Common myeloid progenitor, CD34-positive (primary cell): ENCODE measurements around the gene CDH4.

Experiments
- CTCF ChIA-PET: fragments of 350-600 bp; sonication (Branson Sonifier 250); formaldehyde crosslinking; loops from one replicate; lab custom pipeline; 2021; ENCODE audit warnings: antibody characterized with exemption; lab: Charles Lee
- POLR2A ChIA-PET: fragments of 350-600 bp; sonication (Branson Sonifier 250); formaldehyde crosslinking; loops from one replicate; lab custom pipeline; 2021; ENCODE audit warnings: antibody characterized with exemption; lab: Charles Lee
- DNase-seq, 3 donors: peaks; one replicate each; pipeline versions ENCODE4 v3.0.0 to v3.0.0-alpha.2; 2013
- H3K27ac ChIP-seq, 2 experiments: 1 replicate in 1 of 2; 2 replicates in 1 of 2; pipeline ENCODE4 v1.7.0; 2013; ENCODE audit warnings: inconsistent platforms in 2 of 2, low read length in 2 of 2, mild to moderate bottlenecking in 2 of 2, low read depth in 1 of 2, moderate library complexity in 1 of 2; ENCODE audit not compliant: severe bottlenecking in 2 of 2, insufficient read depth in 1 of 2, poor library complexity in 1 of 2
- H3K27me3 ChIP-seq, 5 experiments: replicated peaks in 2 of 5; 1 replicate in 3 of 5; 2 replicates in 2 of 5; pipeline versions ENCODE4 v1.6.1 to v1.7.0; 2013; ENCODE audit warnings: low read length in 4 of 5, mild to moderate bottlenecking in 2 of 5, moderate library complexity in 2 of 5, inconsistent platforms in 1 of 5; ENCODE audit not compliant: insufficient read depth in 5 of 5, control insufficient read depth in 4 of 5
- H3K36me3 ChIP-seq, 4 experiments: 1 replicate in 2 of 4; 2 replicates in 2 of 4; pipeline versions ENCODE4 v1.6.1 to v1.7.0; 2013; ENCODE audit warnings: low read length in 3 of 4, control low read depth in 1 of 4, mild to moderate bottlenecking in 1 of 4; ENCODE audit not compliant: control insufficient read depth in 4 of 4, insufficient read depth in 4 of 4
- H3K4me1 ChIP-seq, 4 experiments: 1 replicate in 3 of 4; 2 replicates in 1 of 4; pipeline versions ENCODE4 v1.6.1 to v1.7.1; 2013; ENCODE audit warnings: low read length in 3 of 4, mild to moderate bottlenecking in 3 of 4, control low read depth in 1 of 4, inconsistent platforms in 1 of 4, moderate library complexity in 1 of 4; ENCODE audit not compliant: control insufficient read depth in 4 of 4, insufficient read depth in 4 of 4; ENCODE audit errors: control extremely low read depth in 1 of 4
- H3K4me3 ChIP-seq, 7 experiments: 1 replicate in 4 of 7; 2 replicates in 3 of 7; pipeline versions ENCODE4 v1.5.1 to v1.7.0; 2013; ENCODE audit warnings: mild to moderate bottlenecking in 7 of 7, low read length in 6 of 7, moderate library complexity in 6 of 7, inconsistent platforms in 2 of 7, low read depth in 2 of 7, control low read depth in 1 of 7; ENCODE audit not compliant: insufficient read depth in 4 of 7, control insufficient read depth in 1 of 7; ENCODE audit errors: extremely low read depth in 1 of 7
- H3K9me3 ChIP-seq, 5 experiments: 1 replicate in 4 of 5; 2 replicates in 1 of 5; pipeline versions ENCODE4 v1.6.1 to v1.7.1; 2013; ENCODE audit warnings: low read length in 4 of 5, mild to moderate bottlenecking in 2 of 5, inconsistent platforms in 1 of 5, low read depth in 1 of 5, moderate library complexity in 1 of 5; ENCODE audit not compliant: control insufficient read depth in 4 of 5, insufficient read depth in 2 of 5; ENCODE audit errors: control extremely low read depth in 1 of 5
- WGBS: methylation state at CpG from one replicate; pipeline ENCODE4 v1.1.5; 2013; ENCODE audit not compliant: insufficient coverage; 5-methylcytosine and 5-hydroxymethylcytosine counted together

Gene CDH4

DNA sequence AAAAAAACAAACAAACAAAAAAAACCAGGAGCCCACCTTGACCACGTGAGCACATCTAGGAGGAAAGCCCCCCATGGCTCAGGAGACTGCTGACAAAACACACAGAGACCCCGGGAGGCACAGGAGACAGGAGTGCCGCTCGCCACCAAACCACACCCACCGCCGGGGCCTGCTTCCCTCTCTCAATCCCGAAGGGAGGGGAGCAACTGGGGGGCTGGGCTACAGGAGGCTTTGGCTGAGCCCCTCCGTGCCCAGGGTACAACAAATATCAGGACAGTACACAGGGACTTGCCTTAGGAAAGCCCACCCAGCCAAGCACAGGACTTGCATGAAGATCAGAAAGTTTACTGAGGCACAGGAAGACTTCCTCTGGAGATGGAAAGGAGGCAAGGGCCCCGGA, 711.1 kb downstream of the CDH4 start:
- H3K4me3 ChIP-seq, result no peak overlapping the region
- 80% methylated on average over 9 of the region's 9 CpGs for WGBS
- ChIA-PET CTCF (no interaction called here), POLR2A (no interaction called here)
- peaks cover 0 to 43% (median 12%) of the 10 kb centered on the region in 5 experiments for H3K27me3 ChIP-seq
- no peak for DNase-seq
- H3K36me3 ChIP-seq, result no peaks in the 10 kb centered on the region
- no peaks in the 10 kb centered on the region for H3K4me1 ChIP-seq
- H3K9me3 ChIP-seq, result peaks cover 0 to 4% (median 0%) of the 10 kb centered on the region in 5 experiments
- no peak overlapping the region for H3K27ac ChIP-seq

DNA sequence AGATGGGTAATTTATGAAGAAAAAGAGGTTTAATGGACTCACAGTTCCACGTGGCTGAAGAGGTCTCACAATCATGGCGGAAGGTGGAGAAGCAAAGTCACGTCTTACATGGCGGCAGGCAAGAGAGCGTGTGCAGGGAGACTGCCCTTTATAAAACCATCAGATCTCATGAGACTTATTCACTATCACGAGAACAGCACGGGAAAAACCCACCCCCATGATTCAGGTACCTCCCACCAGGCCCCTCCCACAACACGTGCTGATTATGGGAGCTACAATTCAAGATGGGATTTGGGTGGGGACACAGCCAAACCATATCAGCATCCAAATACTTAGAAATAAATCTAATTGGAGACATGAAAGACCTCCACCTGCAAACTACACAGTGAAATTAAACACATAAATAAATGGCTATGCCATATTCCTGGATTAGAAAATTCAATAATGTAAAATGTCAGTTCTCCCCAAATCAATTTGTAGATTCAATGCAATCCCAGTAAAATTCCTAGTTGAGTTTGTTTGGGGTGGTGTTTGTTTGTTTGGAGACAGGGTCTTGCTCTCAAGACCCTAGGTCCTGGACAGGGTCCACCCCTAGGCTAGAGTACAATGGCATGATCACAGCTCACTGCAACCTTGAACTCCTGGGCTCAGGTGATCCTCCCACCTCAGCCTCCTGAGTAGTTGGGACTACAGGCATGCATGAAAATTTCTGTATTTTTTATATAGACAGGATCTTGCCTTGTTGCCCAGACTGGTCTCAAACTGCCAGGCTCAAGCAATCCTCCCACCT, 712.0 kb downstream of the CDH4 start:
- Histone ChIP-seq H3K4me3 (no peak overlapping the region), H3K27me3 (peaks cover 0 to 45% (median 12%) of the 10 kb centered on the region in 5 experiments), H3K4me1 (no peaks in the 10 kb centered on the region), H3K27ac (no peak overlapping the region), H3K36me3 (no peaks in the 10 kb centered on the region), H3K9me3 (peaks cover 0 to 4% (median 0%) of the 10 kb centered on the region in 5 experiments)
- WGBS, result 100% methylated on average over 3 of the region's 8 CpGs
- ChIA-PET CTCF (no interaction called here), POLR2A (no interaction called here)
- DNase-seq, result no peak

DNA sequence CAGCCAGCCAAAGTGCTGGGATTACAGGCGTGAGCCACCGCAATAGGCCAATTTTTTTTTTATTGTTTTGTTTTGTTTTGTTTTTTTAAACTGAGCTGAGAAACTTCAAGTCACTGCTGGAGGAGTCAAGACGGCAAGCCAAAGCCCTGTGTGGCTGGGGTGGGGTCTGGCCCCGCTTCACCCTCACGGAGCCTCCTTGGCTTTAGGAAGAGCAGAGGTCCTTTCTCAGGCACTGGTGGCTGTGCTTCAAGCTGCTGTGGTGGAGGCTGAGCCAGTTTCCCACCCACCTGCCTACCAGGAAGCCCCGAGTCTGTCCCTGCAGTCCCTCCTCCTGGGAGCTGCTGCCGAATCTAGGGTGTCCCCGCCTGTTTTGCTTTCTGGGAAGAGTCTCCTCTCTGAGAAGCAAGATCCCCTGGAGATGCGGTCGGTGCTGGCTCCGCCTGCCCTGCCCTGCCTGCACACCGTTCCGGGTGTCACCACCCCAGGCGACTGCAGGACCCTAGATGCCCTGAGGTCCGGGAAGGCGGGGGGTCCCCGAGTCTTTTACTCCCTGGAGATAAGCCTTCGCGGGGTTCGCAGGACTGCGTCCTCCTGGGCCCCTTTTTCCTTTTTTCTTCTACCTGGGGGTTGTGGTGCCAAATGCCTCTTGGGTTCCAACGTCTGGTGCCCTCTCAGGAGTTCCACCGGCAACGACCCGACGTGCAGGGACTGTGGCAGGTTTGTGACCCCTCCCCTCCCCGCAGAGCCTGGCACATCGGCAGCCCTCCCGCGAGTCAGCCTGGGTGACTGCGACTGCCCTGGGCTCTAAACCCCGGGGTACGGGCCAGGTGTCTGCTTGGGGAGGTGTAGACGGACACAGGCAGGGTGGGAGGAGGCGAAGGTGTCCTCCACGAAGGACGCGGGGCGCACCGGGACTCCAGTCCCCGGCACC, 712.9 kb downstream of the CDH4 start:
- peaks cover 0 to 45% (median 12%) of the 10 kb centered on the region in 5 experiments for H3K27me3 ChIP-seq
- WGBS, result 48% methylated on average over 23 of the region's 41 CpGs
- ChIA-PET POLR2A (no interaction called here), CTCF (no interaction called here)
- no peaks in the 10 kb centered on the region for H3K36me3 ChIP-seq
- no peak overlapping the region for H3K27ac ChIP-seq
- H3K9me3 ChIP-seq, result peaks cover 0 to 4% (median 0%) of the 10 kb centered on the region in 5 experiments
- H3K4me3 ChIP-seq, result no peak overlapping the region
- no peaks in the 10 kb centered on the region for H3K4me1 ChIP-seq
- DNase-seq, result no peak

DNA sequence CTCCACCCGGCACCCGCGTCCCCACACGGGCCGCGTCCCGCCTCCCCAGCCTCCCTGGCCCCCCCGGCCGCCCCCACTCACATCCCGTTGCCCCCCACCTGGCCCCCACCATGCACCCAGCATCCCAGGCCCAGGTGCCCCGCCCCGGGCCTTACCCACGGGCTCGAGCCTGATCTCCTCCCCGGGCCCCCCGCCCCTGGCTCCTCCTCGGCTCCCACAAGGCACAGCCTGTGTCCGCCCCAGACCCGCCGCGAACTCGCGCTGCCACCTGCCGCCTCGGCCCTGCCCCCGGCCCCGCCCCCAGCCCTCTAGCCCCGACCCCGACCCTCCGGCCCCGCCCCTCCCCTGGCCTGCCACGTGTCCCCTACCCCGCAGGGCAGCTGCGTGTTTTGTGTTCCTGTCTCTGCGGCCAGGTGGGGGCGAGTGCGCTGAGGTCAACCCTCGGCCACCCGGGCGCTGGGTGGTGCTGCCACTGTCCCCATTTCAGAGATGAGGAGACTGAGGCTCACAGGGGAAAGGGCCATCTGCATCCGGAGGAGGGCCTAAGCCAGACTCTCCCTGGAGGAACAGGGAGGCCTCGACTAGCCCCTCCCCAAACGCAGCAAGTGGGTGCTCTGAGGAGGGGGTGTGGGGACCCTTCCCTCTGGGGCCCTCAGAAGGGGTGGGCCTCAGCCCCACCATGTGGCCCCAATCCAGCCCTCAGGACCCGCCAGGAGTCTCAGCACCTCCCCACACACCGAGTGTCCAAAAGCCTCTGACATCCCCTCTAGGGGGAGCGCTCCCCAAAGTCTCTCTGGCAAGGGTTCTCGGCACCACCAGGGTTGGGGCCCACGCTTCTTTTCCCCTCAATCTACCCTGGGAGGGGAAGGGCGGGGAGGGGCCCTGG, 713.8 kb downstream of the CDH4 start:
- peak in 1 of 3 donors; percentile 7 for DNase-seq
- Histone ChIP-seq H3K4me3 (no peak overlapping the region), H3K36me3 (no peaks in the 10 kb centered on the region), H3K9me3 (peaks cover 0 to 4% (median 0%) of the 10 kb centered on the region in 5 experiments), H3K27me3 (peaks cover 0 to 45% (median 12%) of the 10 kb centered on the region in 5 experiments), H3K27ac (no peak overlapping the region), H3K4me1 (no peaks in the 10 kb centered on the region)
- 18% methylated on average over 24 of the region's 49 CpGs for WGBS
- POLR2A ChIA-PET, result no interaction called here
- CTCF ChIA-PET, result no interaction called here

DNA sequence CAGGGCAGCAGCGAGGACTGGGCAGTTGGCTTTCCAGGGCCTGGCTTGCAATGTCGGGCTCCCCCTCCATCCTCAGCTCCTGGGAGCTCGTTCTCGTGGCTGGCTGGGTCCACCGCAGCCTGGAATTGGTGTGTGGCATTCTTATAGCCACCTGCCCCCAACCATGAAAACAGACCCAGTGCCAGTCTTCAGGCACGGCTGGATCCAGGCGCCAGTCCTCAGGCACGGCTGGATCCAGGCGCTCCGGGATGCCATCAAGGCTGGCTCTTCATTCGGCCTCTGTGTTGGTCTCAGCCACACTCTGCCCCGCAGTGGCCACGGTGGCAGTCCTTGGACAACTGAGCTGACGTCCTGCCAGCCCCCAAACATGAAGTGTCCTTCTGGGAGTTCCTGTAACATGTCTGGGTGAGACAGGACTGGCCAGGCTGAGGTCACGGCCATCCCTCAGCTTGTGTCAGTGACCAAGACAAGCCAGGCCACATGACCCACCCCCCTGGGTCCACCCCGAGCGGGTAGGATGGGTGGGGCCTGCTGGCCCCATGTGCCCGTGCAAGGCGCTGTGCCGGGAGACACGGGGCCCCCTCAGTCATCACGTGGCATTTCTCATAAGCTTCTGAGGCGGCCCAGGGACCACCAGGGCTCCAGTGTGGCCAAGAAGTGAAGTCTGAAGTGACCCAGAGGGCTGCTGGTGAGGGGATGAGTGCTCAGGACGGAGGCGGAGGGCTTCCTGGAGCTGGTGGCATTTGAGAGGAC, 714.6 kb downstream of the CDH4 start:
- Histone ChIP-seq H3K27me3 (peaks cover 0 to 45% (median 12%) of the 10 kb centered on the region in 5 experiments), H3K27ac (no peak overlapping the region), H3K36me3 (no peaks in the 10 kb centered on the region), H3K4me1 (no peaks in the 10 kb centered on the region), H3K9me3 (peaks cover 0 to 6% (median 0%) of the 10 kb centered on the region in 5 experiments), H3K4me3 (no peak overlapping the region)
- WGBS, result 93% methylated on average over 22 of the region's 25 CpGs
- DNase-seq, result no peak
- CTCF ChIA-PET, result no interaction called here
- POLR2A ChIA-PET, result no interaction called here

DNA sequence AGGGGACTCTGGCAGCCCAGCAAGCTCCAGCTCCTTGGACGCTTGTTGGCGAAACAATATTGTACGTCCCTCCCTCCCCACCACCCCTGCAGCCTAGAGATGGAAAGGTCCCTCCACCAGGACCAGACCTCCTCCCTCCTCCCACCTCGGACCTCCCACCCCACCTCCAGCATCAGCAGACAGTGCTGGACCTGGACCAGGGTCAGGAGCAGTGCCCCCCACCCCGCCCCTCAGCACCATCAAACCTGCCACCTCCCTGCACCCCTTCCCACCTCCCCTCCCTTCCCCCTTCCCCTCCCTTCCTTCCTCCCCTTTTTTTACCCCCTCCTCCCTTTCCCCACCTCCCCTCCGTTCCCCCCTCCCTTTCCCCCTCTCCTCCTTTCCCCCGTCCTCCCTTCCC, 715.2 kb downstream of the CDH4 start:
- peaks cover under 1 to 3% (median 3%) of the 10 kb centered on the region in 4 experiments for H3K36me3 ChIP-seq
- no peak for DNase-seq
- H3K27me3 ChIP-seq, result peaks cover 0 to 45% (median 12%) of the 10 kb centered on the region in 5 experiments
- H3K27ac ChIP-seq, result no peak overlapping the region
- POLR2A ChIA-PET, result no interaction called here
- H3K4me3 ChIP-seq, result no peak overlapping the region
- H3K4me1 ChIP-seq, result no peaks in the 10 kb centered on the region
- 90% methylated on average over 3 of the region's 7 CpGs for WGBS
- CTCF ChIA-PET, result no interaction called here
- H3K9me3 ChIP-seq, result peaks cover 0 to 9% (median 3%) of the 10 kb centered on the region in 5 experiments
